ENCODE results near the gene CERS6.

DNA sequence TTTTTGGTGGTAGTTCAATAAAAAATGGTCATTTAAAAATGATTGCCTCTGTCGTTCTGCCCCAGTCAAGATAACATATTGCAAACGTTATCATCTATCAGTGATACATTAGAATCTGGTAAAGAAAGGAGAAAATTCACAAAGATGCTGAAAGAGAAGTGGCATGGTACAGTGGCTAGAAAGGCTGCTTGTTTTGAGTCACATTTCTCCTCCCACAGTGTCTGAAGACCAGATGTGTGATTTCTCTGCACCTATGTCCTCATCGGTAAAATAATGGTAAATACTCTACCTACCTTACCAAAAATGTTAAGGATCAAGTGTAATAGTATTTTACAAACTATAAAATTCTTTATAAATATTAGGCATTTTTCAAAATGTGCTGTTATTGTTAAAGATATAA, 270.3 kb downstream of the CERS6 start:
- TF ChIP-seq, protein P1, sequence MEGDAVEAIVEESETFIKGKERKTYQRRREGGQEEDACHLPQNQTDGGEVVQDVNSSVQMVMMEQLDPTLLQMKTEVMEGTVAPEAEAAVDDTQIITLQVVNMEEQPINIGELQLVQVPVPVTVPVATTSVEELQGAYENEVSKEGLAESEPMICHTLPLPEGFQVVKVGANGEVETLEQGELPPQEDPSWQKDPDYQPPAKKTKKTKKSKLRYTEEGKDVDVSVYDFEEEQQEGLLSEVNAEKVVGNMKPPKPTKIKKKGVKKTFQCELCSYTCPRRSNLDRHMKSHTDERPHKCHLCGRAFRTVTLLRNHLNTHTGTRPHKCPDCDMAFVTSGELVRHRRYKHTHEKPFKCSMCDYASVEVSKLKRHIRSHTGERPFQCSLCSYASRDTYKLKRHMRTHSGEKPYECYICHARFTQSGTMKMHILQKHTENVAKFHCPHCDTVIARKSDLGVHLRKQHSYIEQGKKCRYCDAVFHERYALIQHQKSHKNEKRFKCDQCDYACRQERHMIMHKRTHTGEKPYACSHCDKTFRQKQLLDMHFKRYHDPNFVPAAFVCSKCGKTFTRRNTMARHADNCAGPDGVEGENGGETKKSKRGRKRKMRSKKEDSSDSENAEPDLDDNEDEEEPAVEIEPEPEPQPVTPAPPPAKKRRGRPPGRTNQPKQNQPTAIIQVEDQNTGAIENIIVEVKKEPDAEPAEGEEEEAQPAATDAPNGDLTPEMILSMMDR (IDR thresholded peaks at IDR 0.05): no peak
- no peak for TF ChIP-seq EP300 (IDR thresholded peaks at IDR 0.05)
- no peak for TF ChIP-seq POLR2A (IDR thresholded peaks at IDR 0.05; ENCODE audit: low read depth)
- TF ChIP-seq POLR2AphosphoS5 (IDR thresholded peaks at IDR 0.05): no peak

Data from esophagus muscularis mucosa (tissue), 4 donors.